Measurements from ENCODE around the gene PDE4B. TPM values are rescaled to one million over a fixed set of nuclear protein-coding genes. Genes with fewer than 3 reads are reported as not detected.
A peak's percentile ranks its signal among the peaks of the same experiment; 100 is the strongest.
"Not testable (repeated sequence)": the region's sequence is repeated elsewhere in the genome, so short reads cannot be mapped to it uniquely, and the experiment has no call there.

PDE4B gene
- total RNA-seq, 1 donor from 2014 or later = 1.6 TPM

DNA sequence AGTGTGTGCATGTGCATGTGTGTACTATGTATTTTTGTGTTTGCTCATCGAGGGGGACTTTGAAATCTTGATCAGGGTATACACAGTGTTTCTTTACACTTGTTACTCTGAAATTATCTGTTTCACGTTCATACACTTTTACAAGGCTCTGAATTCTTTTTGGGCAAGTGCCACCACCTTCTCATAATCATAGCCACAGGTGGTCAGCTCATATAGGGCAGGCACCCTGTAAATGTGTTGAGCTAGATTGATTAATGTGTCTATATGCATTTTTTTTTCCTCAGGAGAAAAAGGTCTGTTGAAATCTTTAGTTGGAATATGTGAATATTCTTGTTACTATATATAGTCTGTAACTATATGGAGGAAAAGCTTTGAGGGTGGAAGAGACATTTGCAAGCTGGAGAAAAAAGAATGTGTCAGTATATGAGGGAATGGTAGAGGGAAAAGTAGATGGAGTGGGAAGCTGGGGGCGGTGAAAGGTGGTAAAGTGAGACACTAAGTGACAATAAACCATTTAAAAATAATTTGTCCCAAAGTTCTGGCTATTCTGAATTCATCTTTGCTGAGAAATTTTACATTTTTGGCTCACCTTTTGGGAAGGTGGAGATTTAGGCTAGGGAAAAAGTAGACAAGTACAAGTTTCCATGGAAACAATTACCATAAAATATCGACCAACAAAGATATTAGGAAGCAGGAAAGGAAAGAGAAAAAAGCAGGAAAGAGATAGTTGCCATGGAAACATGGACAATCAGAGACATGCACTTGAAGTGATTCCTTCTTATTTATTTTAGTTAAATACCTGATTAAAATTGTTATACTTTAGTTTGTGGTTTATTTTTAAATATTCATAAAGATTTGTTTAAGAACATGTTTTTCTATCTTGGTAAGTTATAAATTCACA, 277.5 kb downstream of the PDE4B start:
- no peak for ATAC-seq

DNA sequence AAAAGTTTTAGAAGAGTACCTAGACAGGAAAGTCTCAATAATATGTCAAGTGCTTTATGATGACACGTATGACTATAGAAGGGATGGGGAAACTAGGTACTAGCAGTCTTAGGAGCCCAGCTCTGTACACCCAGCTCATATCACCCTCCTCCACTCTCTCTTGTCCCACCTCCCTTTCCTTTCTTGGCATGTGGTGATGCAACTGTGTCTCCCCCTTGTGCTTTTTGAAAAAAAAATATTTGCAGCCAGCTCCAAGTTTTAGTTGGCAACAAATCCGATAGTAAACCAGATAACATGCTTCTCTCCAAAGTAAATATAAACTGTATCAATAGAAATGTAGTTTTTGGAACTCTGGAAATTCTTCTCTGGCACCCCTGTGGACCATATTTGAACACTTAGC, 280.7 kb downstream of the PDE4B start:
- no peak for ATAC-seq

DNA sequence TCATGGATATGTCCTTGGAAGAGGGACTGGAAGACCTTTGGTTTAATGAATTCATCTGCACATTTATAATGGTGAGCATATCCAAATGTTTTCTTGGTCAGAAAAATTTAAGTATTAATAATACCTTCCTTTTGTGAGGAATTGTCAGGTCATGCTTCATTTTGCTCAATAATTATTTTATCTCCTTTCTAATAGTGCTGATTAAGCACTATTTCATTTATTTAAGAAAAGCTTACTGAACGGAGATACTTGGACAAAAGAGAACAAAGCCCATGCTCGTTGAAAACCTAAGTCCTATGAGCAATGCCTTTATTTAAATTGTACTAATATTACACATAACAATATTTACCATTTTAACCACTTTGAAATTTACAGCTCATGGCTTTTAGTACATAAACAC, 281.5 kb downstream of the PDE4B start:
- no peak for ATAC-seq

DNA sequence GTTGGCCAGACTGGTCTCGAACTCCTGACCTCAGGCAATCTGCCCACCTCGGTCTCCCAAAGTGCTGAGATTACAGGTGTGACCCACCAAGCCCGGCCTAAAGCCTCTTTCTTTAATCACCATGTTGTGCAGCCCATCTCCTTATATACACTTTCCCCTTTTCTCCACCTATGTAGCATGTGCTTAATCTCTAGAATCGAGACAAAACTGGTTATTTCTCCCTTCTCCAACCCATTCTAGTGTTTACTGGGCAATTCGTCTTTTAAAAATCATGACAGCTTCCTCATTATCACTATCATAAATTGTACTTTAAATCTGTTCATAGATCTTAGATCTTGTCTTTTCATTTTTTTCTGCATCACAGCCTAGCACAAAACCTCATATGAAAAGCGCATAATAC, 285.7 kb downstream of the PDE4B start:
- ATAC-seq = no peak

DNA sequence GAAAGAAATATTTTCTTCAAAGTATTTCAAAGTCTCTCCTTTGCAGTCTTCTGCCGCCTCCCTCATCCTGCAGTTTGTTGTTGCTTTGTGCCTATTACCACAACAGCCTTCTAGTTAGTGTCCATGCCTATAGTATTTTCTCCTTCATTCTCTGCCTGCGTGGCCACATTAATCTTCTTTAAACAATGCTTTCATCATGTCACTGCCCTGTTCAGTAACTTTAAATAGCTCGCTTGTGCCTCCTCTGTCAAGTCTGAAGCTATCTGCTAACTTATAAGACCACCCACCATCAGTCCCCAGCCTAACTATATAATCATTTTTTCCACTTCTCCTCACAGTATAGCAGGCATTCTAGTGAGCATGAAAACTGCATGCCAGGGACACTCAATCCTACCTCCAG, 290.3 kb downstream of the PDE4B start:
- ATAC-seq = no peak

DNA sequence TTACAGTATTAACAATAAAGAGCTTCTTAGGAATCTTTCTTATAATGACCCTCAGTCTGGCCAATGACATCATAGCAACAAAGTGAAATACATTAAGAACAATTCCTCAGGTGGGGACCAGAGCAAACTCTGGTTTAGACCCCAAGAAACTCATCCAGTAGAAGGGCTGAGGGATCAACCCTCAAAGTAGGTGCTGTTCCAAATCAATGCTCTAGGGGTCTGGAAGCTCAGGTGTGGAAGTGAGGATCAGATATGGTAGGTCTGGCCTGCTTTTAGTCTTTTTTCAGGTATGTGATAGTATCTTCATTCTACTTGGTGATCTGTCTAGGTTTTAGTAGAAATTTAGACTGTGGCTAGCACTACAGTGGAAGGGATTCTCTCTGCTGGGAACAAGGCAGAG, 291.7 kb downstream of the PDE4B start:
- ATAC-seq = no peak

DNA sequence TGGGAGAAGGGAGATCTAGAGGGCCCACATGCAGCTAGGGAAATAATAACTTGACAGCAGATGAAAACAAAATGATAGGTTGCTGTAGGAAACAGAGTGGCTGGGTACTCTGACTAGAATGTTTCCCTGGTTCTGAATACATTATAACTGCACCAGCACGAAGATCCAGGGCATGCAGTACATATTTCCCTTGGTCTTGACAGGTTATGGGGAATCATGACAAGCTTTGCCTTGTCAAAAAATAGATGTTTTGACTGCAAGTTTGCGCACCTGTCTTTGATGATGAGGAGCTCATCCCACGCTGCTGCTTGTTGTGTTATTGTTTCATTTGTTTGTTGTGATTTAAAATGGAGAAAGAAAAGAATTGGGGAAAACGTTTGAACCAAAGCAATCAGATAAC, 292.9 kb downstream of the PDE4B start:
- ATAC-seq = no peak

DNA sequence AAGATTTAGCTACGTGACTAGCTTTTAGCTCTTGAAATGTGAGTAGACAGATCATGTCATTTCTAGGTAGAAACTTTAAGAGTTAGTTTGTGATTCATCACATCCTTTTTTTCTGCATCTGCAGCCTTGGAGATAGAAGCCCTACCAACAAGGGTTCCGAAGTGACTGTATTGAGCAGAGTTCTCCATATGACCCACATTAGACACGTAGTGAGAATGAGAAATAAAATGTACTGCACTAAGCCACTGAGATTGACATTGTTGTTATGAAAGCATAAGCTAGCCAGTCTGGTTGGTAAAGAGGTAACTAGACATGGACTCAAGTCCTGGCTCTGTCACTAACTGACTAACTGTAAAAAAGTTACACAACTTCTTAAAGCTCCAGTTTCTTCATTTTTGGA, 296.1 kb downstream of the PDE4B start:
- ATAC-seq = no peak

DNA sequence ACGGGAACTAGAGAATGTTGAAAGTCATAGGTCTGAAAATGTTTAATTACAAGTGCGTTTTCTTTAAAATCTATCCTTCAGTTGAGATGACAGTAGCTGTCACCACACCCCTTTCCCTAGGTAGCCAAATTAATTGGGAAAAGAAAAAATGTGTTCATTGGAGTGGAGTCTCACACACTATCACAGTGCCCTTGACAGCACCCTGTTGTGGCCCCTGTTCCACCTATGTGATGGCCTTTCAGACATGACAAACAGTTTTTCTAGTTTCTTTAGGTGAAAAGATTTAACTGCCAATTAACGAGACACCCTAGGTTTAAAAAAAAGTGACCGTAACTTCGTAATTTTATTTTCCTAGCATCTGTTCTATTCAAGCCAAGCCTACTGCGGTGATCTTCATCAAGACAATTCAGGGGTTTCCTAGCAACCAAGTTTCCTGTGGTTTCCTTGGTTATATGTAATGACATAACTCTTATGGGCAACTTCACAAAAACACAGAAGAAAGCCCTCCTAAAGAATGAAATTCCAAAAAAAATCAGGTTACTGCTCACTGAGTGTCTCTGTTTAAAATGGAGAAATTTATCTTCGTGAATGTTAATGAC, 298.3 kb downstream of the PDE4B start:
- ATAC-seq = no peak

DNA sequence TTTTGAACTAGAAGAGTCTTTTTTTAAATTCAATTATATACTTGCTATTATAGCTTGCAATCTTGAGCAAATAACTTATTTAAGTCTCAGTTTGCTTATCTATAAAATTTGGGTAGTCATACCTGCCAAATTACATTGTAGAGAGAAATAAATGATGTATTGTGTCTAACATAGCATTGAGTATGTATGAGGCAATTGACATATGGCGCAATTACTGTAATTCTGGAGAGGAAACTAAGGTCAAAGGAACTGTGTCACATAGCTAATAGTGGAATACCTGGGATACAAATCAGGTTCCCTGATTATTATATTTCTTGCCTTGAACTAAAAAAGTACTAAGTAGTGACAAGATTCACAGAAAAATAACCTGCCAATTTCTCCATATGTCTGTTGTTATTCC, 302.5 kb downstream of the PDE4B start:
- ATAC-seq = no peak

DNA sequence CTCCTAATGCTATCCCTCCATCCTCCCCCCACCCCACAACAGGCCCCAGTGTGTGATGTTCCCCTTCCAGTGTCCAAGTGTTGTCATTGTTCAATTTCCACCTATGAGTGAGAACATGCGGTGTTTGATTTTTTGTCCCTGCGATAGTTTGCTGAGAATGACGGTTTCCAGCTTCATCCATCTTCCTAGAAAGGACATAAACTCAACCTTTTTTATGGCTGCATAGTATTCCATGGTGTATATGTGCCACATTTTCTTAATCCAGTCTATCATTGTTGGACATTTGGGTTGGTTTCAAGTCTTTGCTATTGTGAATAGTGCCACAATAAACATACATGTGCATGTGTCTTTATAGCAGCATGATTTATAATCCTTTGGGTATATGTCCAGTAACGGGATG, 308.3 kb downstream of the PDE4B start:
- not testable (repeated sequence) for ATAC-seq

DNA sequence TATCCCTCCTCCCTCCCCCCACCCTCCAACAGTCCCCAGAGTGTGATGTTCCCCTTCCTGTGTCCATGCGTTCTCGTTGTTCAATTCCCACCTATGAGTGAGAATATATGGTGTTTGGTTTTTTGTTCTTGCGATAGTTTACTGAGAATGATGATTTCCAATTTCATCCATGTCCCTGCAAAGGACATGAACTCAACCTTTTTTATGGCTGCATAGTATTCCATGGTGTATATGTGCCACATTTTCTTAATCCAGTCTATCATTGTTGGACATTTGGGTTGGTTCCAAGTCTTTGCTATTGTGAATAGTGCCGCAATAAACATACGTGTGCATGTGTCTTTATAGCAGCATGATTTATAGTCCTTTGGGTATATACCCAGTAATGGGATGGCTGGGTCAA, 311.4 kb downstream of the PDE4B start:
- not testable (repeated sequence) for ATAC-seq

DNA sequence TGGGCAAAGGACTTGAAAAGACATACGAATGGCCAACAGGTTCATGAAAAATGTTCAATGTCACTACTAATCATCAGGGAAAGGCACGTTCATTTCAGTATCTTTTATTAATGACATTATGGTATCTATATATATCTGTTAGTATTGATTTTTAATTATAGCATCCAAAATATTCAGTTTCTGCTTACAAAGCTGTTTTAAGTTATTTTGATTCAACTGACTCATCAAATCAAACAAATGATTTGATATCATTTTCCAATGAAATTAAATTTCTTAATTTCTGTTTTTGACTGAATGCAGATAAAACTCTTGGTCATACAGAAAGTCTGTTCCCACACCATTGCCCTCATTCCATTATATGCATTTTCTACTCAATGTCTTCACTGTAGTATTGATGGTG, 315.9 kb downstream of the PDE4B start:
- ATAC-seq = no peak

DNA sequence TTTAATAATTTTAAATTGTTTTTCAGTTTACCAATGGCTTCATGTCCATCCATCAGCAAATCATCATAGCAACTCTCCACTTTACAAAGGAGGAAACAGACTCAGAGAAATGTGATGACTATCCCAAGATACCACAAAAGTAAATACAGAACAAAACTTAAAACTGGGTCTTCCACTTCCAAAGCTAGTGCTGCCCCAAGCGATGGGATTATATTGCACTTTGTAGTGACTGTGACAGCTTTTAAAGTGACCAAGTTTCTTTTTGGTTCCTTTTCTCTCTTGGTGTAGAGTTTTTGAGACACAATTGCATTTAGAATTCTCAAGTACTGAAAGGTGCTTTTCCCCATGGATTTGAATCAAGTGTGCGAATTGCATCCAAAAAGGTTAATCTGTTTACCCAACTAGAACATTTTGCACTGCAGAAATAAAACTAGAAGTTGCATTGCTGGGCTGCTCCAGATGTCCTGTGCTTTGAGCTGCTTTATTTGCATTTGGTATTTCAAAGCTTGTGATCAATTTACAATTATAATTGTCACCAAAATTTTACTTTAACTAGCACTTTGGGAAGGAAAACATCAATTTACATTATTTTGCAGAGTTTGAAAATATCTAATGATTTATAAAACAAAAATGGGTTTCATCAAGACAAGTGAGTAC, 320.2 kb downstream of the PDE4B start:
- ATAC-seq = no peak

DNA sequence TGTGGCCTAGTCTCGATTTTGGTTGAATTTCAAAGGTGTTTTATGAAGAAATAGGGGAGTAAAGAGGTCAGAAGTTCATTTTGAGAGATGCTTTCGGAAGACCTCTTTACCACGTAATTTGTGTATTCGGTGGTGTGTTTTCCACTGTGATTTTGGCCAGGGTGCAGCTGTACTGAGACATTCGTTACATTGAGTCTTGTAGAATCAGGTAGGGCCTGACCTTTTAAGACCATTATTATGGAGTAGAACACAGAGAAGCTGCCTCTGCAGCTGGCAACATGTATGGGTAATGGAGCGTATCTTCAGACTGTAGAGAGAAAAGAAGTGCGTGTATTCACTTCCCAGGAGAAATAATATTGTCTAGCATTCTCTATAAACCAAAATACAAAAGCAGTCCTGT, 326.5 kb downstream of the PDE4B start:
- ATAC-seq = no peak

DNA sequence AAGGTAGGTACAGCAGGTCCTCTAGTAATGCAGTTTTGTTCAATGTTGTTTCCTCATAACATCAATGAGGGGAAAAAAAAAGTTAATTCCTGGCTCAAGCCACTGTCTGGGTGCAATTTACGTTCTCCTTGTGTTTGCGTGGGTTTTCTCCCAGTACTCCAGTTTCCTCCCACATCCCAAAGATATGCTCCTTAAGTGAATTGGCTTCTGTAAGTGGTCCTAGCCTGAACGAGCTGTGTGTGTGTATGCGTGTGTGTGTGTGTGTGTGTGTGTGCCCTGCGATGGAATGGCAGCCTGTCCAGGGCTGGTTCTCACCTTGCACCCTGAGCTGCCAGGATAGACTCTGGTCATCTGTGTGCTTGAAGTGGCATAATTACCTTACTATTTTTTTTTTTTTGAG, 332.0 kb downstream of the PDE4B start:
- ATAC-seq = no peak

DNA sequence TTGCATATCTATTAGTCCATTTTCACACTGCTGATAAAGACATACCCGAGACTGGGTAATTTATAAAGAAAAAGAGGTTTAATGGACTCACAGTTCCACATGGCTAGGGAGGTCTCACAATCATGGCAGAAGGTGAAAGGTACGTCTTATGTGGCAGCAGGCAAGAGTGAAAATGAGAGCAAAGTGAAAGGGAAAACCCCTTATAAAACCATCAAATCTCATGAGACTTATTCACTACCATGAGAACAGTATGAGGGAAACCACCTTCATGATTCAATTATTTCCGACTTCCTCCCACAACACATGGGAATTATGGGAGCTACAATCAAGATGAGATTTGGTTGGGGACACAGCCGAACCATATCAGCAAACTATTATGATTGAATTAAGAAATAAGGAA, 335.9 kb downstream of the PDE4B start:
- ATAC-seq = not testable (repeated sequence)

DNA sequence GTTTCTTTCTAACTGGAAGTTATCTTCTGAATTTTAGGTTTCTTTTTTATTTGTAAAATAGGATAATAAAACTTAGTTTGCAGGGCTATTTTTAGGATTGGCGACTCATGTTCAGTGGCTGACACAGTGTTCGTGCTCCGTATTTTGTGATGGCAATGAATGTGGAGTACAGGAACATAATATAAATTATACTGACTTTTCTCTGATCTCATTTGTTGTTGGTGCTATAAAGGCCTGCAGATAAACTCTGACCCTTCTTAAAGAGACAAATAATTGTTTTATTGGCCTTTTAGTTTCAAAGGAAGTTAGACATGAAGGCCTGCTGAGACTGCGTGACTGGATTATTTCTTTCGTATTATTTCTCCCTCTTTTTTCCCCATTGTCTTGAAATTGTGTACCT, 339.6 kb downstream of the PDE4B start:
- ATAC-seq = no peak

DNA sequence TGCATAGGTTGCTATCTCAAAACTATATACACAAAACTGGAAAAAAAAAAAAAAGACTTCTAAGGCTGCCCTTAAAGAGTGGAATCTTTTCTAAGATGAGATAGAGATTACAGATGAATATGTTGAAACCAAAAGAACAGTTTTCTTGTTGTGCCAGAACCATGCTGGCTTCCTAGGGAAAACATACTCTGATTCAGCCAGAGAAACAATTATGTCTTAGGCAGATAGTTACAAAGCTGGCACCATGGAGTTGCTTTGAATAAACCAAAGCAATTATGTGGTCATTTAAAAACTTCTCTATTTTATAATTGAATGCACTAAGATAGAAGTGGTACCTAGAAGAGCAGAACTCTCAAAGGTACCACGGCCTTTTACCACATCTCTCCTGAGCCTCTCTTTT, 341.3 kb downstream of the PDE4B start:
- no peak for ATAC-seq

DNA sequence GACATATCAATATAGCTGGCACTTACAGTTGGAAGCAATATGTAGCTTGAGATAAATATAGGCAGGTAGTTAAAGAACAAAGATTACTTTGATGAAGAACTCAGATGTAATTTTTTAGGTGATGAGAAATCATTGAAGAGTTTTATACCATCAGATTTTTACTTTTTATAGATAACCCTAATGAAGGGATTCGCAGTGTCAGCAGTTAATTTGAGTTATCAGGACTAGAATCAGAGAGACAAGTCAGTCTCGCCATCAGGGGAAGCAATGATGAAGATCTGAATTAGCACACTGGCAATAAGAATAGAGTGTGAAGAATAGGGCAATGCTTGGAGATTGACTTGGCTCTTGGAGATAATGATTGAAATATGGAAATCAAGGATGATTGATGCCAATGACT, 342.5 kb downstream of the PDE4B start:
- no peak for ATAC-seq

DNA sequence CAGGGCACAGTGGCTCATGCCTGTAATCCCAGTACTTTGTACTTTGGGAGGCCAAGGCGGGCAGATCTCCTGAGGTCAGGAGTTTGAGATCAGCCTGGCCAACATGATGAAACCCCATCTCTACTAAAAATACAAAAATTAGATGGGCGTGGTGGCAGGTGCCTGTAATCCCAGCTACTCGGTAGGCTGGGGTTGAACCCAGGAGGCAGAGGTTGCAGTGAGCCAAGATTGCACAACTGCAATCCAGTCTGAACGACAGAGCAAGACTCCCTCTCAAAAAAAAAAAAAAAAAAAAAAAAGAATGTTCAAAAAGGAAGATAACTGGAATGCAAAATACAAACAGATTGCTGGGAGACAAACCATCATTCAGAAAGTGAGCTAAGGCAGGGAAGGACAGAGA, 343.7 kb downstream of the PDE4B start:
- ATAC-seq = not testable (repeated sequence)

DNA sequence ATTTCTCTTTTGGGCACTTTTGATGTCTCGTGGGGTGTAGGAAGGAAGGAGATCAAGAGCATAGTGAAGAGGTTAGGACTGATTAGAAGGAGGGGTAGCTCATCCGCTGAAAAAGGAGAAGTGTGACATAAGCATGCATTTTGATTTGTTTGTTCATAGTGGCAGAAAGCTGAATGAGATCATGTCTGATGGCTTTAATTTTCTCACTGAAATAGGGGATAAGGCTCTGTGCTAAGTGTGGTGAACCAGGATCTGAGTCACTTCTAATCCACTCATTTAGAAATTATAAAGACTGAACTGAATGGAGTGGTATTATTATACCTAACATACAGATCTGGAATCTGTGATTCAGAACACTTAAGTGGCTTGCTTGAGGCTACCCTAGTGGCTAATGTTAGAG, 344.5 kb downstream of the PDE4B start:
- ATAC-seq = peak; percentile 57

DNA sequence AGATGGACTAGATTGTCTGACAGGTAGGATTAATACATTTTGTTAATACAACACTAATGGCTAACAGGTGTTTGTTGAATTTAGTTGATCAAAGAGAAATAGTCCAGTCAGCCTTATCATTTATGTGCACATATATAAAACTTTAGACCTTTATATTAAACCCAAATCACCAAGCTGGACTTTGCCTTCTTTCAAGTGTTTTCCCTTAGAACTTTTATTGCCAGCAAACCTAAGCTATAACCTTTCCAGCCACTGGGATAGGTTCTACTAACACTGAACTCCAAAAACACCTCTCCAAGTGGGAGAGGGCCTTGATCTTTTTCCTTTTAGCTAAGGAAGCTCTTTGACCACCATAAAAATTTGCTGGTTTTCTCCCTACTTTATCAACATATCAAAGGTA, 345.9 kb downstream of the PDE4B start:
- no peak for ATAC-seq

DNA sequence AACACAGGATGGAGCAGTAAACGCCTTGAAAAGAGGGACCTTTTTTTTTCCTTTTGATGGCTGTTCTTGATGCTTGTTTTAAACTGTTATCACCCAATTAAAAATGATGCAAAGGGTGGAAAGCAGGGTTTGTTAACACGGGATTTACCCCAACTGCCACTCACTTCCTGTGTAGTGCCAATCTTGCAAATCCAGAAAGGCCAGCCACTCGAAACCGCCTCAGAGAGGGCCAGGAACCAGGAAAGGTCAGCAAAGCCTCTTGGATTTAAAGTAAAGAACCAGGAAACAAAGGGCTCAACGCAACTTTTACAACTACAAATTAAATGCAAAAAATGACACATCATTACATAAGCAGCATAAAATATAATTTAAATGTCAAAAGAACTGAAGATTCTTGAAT, 347.4 kb downstream of the PDE4B start:
- ATAC-seq = peak; percentile 69
